ES-I3 (cell line): ENCODE data around the gene AP2S1.
"Not testable (repeated sequence)": the region's sequence is repeated elsewhere in the genome, so short reads cannot be mapped to it uniquely, and the experiment has no call there.

Source experiments
- H3K36me3 ChIP-seq: 2 replicates; pipeline ENCODE4 v1.6.1; 2013; ENCODE audit warnings: mild to moderate bottlenecking, low read length, control low read depth, moderate library complexity; ENCODE audit not compliant: insufficient read depth
- H3K4me1 ChIP-seq: 2 replicates; pipeline ENCODE4 v1.6.1; 2013; ENCODE audit warnings: mild to moderate bottlenecking, control low read depth, low read length; ENCODE audit not compliant: insufficient read depth
- H3K9ac ChIP-seq: 2 replicates; pipeline ENCODE4 v1.6.1; 2013; ENCODE audit warnings: low read depth, mild to moderate bottlenecking, low read length, moderate library complexity
- H3K9me3 ChIP-seq: 2 replicates; pipeline ENCODE4 v1.6.1; 2013; ENCODE audit warnings: mild to moderate bottlenecking, low read length, moderate library complexity; ENCODE audit not compliant: control insufficient read depth, insufficient read depth

The AP2S1 gene

GRCh38 chr19:46850228-46851203, at the start of gene AP2S1:
TSS of gene AP2S1 (minus strand) at chr19:46850846. CDS start at chr19:46850766, 80 bp downstream.
- peaks cover 6% of the 10 kb centered on the region; the same call in 1 of the 2 replicates for H3K36me3 ChIP-seq
- H3K9me3 ChIP-seq: no peaks in the 10 kb centered on the region
- no peaks in the 10 kb centered on the region for H3K4me1 ChIP-seq
- peak within 1 kb of the TSS; percentile 93 for H3K9ac ChIP-seq

DNA sequence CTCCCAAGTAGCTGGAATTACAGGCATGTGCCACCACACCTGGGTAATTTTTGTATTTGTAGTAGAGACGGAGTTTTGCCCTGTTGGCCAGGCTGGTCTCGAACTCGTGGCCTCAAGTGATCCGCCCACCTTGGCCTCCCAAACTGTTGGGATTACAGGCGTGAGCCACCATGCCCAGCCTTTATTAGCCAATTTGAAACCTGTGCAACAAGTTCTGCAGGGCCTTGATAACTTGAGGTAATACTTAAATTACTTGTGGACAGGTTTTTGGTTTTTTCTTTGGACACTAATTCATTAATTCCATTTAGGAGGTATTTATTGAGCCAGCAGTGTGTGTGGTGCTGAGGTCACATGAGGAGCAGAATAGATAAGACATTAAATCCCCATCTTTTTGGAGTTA, 49.7 kb upstream of the AP2S1 start:
- no peaks in the 10 kb centered on the region for H3K36me3 ChIP-seq
- H3K4me1 ChIP-seq: peaks cover 18% of the 10 kb centered on the region
- H3K9ac ChIP-seq: no peak overlapping the region
- H3K9me3 ChIP-seq: no peaks in the 10 kb centered on the region

DNA sequence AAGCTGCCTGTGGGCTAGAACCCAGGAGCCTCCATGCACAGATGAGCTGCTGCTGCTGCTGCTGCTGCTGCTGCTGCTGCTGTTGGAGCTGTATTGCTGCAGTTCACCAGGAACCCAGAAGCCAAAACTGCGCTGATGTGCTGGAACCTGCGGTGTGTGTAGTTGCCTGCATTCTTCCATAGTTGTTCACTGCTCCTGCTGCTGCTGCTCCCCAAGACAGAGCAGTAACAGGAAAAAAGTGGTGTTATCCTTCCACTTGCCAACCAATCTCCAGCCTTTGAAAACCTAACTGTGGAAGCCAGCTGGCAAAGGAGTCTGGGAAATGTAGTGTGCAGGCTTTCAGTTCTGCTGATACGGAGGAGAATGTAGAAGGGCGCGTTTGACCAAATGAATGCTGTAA, 48.1 kb upstream of the AP2S1 start:
- no peaks in the 10 kb centered on the region for H3K36me3 ChIP-seq
- H3K9ac ChIP-seq: no peak overlapping the region
- H3K4me1 ChIP-seq: peaks cover 11% of the 10 kb centered on the region
- H3K9me3 ChIP-seq: no peaks in the 10 kb centered on the region

GRCh38 chr19:46896076-46896794, 45.6 kb upstream of the AP2S1 start:
- H3K9ac ChIP-seq: no peak overlapping the region
- H3K36me3 ChIP-seq: no peaks in the 10 kb centered on the region
- H3K4me1 ChIP-seq: peaks cover 10% of the 10 kb centered on the region; the same call in 1 of the 2 replicates

GRCh38 chr19:46892252-46893179, 41.9 kb upstream of the AP2S1 start:
- Histone ChIP-seq H3K4me1 (peaks cover 10% of the 10 kb centered on the region; the same call in 1 of the 2 replicates), H3K9ac (no peak overlapping the region), H3K36me3 (no peaks in the 10 kb centered on the region), H3K9me3 (no peaks in the 10 kb centered on the region)

More at GRCh38 chr19:46896076-46896794, 45.6 kb upstream of the AP2S1 start:
- no peaks in the 10 kb centered on the region for H3K9me3 ChIP-seq

GRCh38 chr19:46890423-46891170, 40.0 kb upstream of the AP2S1 start:
- Histone ChIP-seq H3K9ac (no peak overlapping the region), H3K4me1 (peaks cover 10% of the 10 kb centered on the region; the same call in 1 of the 2 replicates), H3K9me3 (no peaks in the 10 kb centered on the region), H3K36me3 (no peaks in the 10 kb centered on the region)

GRCh38 chr19:46887240-46887782, 36.7 kb upstream of the AP2S1 start:
- no peak overlapping the region for H3K9ac ChIP-seq
- H3K9me3 ChIP-seq: no peaks in the 10 kb centered on the region
- no peaks in the 10 kb centered on the region for H3K36me3 ChIP-seq
- no peaks in the 10 kb centered on the region for H3K4me1 ChIP-seq

- Histone ChIP-seq H3K9ac (no peak overlapping the region), H3K9me3 (no peaks in the 10 kb centered on the region), H3K36me3 (no peaks in the 10 kb centered on the region), H3K4me1 (peaks cover 2% of the 10 kb centered on the region; the same call in 1 of the 2 replicates)
Measured at GRCh38 chr19:46886546-46887239, 36.0 kb upstream of the AP2S1 start.

DNA sequence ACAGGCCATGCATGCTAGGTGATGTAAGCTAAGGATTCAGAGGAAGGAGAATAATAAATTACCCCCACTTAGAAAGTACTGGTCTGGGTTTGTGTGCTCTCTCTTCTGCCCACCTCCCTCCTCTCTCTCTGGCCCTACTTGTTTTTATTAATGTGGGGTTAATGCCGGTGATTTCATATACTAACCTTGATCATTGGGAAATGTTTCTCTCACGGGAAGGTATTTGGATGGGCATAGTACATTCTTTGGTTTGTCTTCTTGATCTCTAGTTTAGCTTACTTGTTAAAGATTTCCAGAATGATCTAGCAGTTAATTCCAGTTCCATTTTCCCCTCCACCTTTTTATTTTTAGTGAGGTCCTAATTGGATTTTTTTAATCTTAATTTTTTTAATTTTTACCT, 34.8 kb upstream of the AP2S1 start:
- H3K9ac ChIP-seq: no peak overlapping the region
- no peaks in the 10 kb centered on the region for H3K36me3 ChIP-seq
- peaks cover 3% of the 10 kb centered on the region; the same call in 1 of the 2 replicates for H3K4me1 ChIP-seq
- H3K9me3 ChIP-seq: no peaks in the 10 kb centered on the region

- H3K9ac ChIP-seq, H3K9me3 ChIP-seq, H3K4me1 ChIP-seq, H3K36me3 ChIP-seq: not testable (repeated sequence)
Measured at GRCh38 chr19:46882751-46883150, 32.1 kb upstream of the AP2S1 start.

DNA sequence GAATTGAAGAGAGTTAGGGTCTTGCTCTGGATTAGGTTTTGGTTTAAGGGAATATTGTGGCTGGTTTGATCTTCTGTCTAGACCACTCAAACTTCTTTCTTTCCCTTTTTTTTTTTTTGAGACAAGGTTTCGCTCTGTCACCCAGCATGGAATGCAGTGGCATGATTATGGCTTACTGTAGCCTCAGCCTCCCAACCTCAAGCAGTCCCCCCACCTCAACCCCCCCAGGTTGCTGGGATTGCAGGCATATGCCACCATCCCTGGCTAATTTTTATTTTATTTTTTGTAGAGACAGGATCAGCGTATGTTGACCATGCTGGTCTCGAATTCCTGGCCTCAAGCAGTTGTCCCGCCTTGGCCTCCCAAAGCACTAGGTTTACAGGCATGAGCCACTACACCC, 31.4 kb upstream of the AP2S1 start:
- H3K9ac ChIP-seq: no peak overlapping the region
- no peaks in the 10 kb centered on the region for H3K36me3 ChIP-seq
- peaks cover 3% of the 10 kb centered on the region; the same call in 1 of the 2 replicates for H3K4me1 ChIP-seq
- no peaks in the 10 kb centered on the region for H3K9me3 ChIP-seq

DNA sequence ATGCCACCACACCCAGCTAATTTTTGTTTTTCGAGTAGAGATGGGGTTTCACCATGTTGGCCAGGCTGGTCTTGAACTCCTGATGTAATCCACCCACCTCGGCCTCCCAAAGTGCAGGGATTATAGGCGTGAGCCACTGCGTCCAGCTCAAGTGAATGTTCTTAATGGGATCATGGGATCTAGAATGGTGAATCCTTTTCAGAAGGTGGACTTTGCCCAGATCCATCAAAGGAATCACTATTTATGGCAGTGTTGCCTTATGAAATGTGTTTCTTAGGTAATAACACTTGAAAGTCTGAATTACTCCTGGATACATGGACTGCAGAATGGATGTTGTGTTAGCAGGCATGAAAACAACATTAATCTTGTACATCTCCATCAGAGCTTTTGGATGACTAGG, 30.4 kb upstream of the AP2S1 start:
- Histone ChIP-seq H3K9me3 (no peaks in the 10 kb centered on the region), H3K4me1 (peaks cover 3% of the 10 kb centered on the region; the same call in 1 of the 2 replicates), H3K36me3 (no peaks in the 10 kb centered on the region), H3K9ac (no peak overlapping the region)

GRCh38 chr19:46880431-46880830, 29.8 kb upstream of the AP2S1 start:
- Histone ChIP-seq H3K4me1 (peaks cover 7% of the 10 kb centered on the region), H3K9ac (no peak overlapping the region), H3K9me3 (no peaks in the 10 kb centered on the region), H3K36me3 (no peaks in the 10 kb centered on the region)
